ENCODE results near the gene GNRHR.

The GNRHR gene

DNA sequence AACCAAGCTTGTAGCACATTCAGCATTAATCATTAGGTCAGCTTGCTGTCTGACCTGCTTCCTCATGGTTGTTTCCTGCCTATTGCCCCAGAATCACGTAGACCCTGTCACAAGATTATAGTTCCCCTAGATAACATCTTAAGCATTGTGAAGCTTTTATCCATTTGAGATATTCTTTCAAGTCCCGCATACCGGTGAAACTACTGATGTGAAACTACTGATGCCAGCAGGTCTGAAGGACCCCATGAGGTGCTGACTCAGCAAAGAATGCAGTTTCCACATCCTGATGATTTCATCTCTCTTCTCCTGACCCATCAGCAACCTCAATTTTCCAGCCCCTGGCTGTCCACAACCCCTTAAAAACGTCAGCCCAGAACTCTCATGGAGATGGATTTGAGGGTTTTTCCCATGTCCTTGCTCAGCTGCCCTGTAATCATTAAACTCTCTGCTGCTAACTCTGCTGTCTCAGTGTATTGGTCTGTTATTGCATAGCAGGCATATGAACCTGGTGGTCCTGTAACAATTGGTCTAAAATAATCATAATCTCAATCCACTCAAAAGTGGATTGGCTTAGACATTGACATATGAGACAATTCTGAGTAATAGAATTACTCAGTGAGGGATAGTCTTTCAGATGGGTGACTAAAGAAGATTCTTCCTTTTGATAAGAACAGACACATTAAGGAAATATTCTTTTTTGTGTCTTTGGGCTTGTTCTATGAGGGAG is 26.9 kb downstream of the GNRHR start:
- H3K27me3 ChIP-seq (replicated peaks; ENCODE audit: control insufficient read depth, insufficient read depth, low read length): no peaks in the 10 kb centered on the region
- H3K9ac ChIP-seq (ENCODE audit: low read length): no peak overlapping the region
- H3K4me3 ChIP-seq (ENCODE audit: low read length): no peak overlapping the region

DNA sequence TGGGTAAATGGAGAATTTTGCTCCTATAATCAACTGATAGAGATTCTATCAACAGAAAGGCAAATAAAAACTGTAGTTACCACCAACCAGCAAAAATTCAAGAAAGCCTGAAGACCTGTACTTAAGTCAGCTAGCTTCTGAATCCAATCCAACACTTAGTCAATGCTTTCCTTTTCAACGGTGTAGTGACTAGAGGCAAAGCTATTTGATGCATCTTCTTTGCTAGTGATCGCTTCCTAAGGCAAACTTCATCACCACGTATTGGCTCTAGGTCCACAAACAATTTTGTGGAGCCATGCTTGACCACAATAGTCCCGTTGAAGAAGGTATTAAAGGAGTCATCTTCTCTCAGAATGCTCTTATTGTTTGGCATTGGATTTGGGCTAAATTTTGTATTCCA is 28.2 kb downstream of the GNRHR start:
- Histone ChIP-seq H3K4me1 (ENCODE audit: control insufficient read depth, insufficient read depth, low read length) (peaks cover 18% of the 10 kb centered on the region), H3K9ac (ENCODE audit: low read length) (no peak overlapping the region), H3K9me3 (ENCODE audit: control insufficient read depth, low read length) (no peaks in the 10 kb centered on the region), H3K36me3 (ENCODE audit: control insufficient read depth, insufficient read depth, low read length, severe bottlenecking) (no peaks in the 10 kb centered on the region), H3K27me3 (replicated peaks; ENCODE audit: control insufficient read depth, insufficient read depth, low read length) (no peaks in the 10 kb centered on the region), H3K4me3 (ENCODE audit: low read length) (no peak overlapping the region)
- no peak for DNase-seq (ENCODE audit: low read depth)

More for the DNA sequence above, 26.9 kb downstream of the GNRHR start:
- no peaks in the 10 kb centered on the region for H3K9me3 ChIP-seq (ENCODE audit: control insufficient read depth, low read length)
- no peak for DNase-seq (ENCODE audit: low read depth)
- no peaks in the 10 kb centered on the region for H3K36me3 ChIP-seq (ENCODE audit: control insufficient read depth, insufficient read depth, low read length, severe bottlenecking)
- peaks cover 18% of the 10 kb centered on the region for H3K4me1 ChIP-seq (ENCODE audit: control insufficient read depth, insufficient read depth, low read length)

DNA sequence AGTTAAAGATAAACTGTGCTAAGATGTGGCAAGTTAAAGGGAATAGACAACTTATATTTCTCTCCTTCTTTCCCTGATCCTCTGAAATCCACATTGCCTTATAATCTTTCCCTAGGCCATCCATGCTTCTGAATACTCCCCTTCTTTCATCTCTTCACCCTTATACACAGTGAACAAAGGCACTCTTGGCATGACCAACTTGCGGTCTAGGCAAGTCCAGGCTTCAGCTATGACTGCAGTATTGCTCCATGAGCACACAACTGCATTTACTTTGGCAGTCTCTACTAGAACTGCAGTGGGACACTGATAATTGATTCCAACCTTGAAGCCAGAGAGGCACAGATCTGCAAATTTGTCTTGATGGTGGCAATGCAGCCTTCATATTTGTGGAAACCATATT is 29.1 kb downstream of the GNRHR start:
- Histone ChIP-seq H3K4me1 (ENCODE audit: control insufficient read depth, insufficient read depth, low read length) (peaks cover 18% of the 10 kb centered on the region), H3K9ac (ENCODE audit: low read length) (no peak overlapping the region), H3K4me3 (ENCODE audit: low read length) (no peak overlapping the region), H3K27me3 (replicated peaks; ENCODE audit: control insufficient read depth, insufficient read depth, low read length) (no peaks in the 10 kb centered on the region), H3K9me3 (ENCODE audit: control insufficient read depth, low read length) (no peaks in the 10 kb centered on the region), H3K36me3 (ENCODE audit: control insufficient read depth, insufficient read depth, low read length, severe bottlenecking) (no peaks in the 10 kb centered on the region)
- no peak for DNase-seq (ENCODE audit: low read depth)

DNA sequence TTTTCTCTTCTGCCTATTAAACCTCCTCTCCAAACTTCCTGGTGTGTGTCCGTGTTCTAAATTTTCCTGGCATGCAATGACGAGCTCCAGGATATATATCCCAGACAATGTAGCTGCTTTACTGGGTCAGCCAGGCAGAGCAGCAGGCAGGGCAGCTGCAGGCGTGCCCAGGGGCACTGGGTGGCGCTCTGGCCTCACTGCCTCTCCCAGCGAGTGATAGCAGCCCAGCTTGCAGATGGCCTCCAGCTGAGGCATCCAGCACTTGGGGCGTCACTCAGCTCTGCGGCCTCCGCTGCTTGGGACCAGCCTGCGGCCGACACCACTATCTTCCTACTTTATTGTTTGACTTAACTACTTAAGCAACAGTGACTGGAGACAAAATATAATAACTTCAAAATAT is 30.2 kb downstream of the GNRHR start:
- Histone ChIP-seq H3K36me3 (ENCODE audit: control insufficient read depth, insufficient read depth, low read length, severe bottlenecking) (no peaks in the 10 kb centered on the region), H3K9me3 (ENCODE audit: control insufficient read depth, low read length) (no peaks in the 10 kb centered on the region), H3K27me3 (replicated peaks; ENCODE audit: control insufficient read depth, insufficient read depth, low read length) (no peaks in the 10 kb centered on the region), H3K9ac (ENCODE audit: low read length) (no peak overlapping the region), H3K4me3 (ENCODE audit: low read length) (no peak overlapping the region), H3K4me1 (ENCODE audit: control insufficient read depth, insufficient read depth, low read length) (peaks cover 18% of the 10 kb centered on the region)
- DNase-seq (ENCODE audit: low read depth): no peak

DNA sequence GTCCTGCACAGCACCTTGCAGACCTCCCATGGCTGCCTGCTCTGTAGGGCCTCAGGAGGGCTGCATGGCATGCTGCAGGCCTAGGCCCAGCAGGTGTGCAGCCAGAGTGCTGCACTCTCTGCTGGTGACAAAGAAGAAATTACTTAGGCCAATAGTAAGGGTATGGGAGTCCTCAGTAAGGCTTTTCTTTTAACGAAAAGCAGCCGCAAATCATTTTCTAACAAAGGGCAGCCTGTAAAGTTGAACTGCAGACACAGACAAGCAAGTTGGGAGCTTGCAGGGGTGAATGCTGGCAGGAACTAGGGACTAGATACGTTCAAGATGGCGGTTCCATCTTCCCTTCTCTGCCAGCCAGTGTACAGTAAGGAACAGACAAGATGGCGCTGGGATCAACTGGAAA is 30.8 kb downstream of the GNRHR start:
- no peaks in the 10 kb centered on the region for H3K36me3 ChIP-seq (ENCODE audit: control insufficient read depth, insufficient read depth, low read length, severe bottlenecking)
- peaks cover 18% of the 10 kb centered on the region for H3K4me1 ChIP-seq (ENCODE audit: control insufficient read depth, insufficient read depth, low read length)
- DNase-seq (ENCODE audit: low read depth): no peak
- H3K9ac ChIP-seq (ENCODE audit: low read length): no peak overlapping the region
- no peaks in the 10 kb centered on the region for H3K9me3 ChIP-seq (ENCODE audit: control insufficient read depth, low read length)
- H3K4me3 ChIP-seq (ENCODE audit: low read length): no peak overlapping the region
- H3K27me3 ChIP-seq (replicated peaks; ENCODE audit: control insufficient read depth, insufficient read depth, low read length): no peaks in the 10 kb centered on the region

DNA sequence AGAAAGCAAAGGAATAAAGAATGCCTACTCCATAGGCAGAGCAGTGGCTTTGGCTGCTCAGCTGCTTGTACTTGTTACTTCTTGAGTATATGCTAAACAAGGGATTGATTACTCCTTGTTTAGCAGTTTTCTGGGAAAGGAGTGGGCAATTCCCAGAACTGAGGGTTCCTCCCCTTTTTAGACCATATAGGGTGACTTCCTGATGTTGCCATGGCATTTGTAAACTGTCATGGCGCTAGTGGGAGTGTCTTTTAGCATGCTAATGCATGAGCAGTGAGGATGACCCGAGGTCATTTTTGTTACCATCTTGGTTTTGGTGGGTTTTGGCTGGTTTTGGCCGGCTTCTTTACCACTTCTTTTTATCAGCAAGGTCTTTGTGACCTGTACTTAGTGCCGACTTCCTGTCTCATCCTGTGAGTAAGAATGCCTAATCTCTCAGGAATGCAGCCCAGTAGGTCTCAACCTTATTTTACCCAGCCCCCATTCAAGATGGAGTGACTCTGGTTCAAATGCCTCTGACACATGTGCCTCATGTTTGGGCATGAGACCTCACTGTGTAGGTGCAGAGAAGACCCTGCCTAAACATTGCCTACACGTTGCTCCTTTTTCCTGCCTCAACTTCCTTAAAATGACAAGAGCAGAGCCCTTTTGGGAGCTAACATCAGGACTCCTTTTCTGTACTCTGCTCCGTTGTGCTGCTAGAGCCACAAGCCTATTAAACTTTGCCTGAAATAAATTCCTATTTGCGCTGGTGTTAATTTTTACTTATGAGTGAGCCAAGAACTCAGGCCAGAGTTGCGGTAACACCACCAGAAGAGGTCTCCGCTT is 32.2 kb downstream of the GNRHR start:
- DNase-seq (ENCODE audit: low read depth): no peak
- Histone ChIP-seq H3K4me1 (ENCODE audit: control insufficient read depth, insufficient read depth, low read length) (peaks cover 14% of the 10 kb centered on the region), H3K9ac (ENCODE audit: low read length) (no peak overlapping the region), H3K4me3 (ENCODE audit: low read length) (no peak overlapping the region), H3K9me3 (ENCODE audit: control insufficient read depth, low read length) (no peaks in the 10 kb centered on the region), H3K27me3 (replicated peaks; ENCODE audit: control insufficient read depth, insufficient read depth, low read length) (no peaks in the 10 kb centered on the region), H3K36me3 (ENCODE audit: control insufficient read depth, insufficient read depth, low read length, severe bottlenecking) (no peaks in the 10 kb centered on the region)

DNA sequence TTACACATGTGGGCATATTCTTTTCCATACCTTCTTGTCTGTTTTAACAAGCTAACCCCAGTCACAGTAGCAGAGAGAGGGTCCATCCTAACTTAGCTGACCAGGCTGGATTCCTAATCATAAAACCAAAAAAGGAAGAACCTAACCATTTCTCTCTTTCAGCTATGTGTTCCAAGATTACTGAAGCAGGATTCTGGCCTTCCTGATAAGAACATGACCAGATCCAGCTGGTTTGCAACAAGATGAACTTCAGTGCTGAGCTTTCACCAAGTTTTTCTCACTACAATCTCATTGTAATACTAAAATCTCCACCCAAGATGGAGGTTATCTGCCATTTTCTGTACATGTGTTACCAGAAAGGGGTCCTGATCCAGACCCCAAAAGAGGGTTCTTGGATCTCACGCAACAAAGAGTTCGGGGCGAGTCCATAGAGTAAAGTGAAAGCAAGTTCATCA is 32.8 kb downstream of the GNRHR start:
- Histone ChIP-seq H3K9ac (ENCODE audit: low read length) (no peak overlapping the region), H3K4me3 (ENCODE audit: low read length) (no peak overlapping the region), H3K27me3 (replicated peaks; ENCODE audit: control insufficient read depth, insufficient read depth, low read length) (no peaks in the 10 kb centered on the region), H3K4me1 (ENCODE audit: control insufficient read depth, insufficient read depth, low read length) (peaks cover 14% of the 10 kb centered on the region), H3K9me3 (ENCODE audit: control insufficient read depth, low read length) (no peaks in the 10 kb centered on the region), H3K36me3 (ENCODE audit: control insufficient read depth, insufficient read depth, low read length, severe bottlenecking) (no peaks in the 10 kb centered on the region)
- no peak for DNase-seq (ENCODE audit: low read depth)

DNA sequence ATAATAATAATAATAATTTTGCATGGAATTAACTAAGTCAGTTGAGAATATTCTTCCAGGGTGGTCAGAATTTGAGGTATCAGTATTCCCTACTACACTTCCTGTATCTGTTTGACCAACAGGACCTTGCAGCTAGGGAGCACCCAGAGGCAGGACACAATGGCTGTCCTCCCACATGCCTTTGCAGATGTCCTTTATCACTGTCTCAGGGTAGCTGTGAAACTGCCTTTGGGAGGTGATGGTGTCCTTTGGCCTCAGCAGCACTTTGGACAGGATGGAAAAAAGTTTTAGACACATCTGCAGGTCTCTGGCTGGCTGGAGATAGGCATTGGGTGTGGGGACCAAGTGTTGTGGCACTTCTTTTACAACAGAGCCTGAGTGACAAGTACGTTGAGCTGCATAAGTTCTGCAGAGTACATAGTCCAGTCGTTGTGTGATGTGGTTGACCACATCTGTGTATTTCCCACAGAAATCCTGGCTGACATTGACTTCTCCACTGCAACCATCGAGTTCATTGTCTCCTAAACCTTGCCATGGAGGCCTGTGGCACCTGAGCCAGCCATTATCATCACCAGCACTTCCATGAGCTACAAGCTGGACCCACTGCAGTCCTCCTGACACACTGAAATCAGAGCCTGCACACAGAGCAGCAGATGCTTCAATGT is 34.1 kb downstream of the GNRHR start:
- no peak for DNase-seq (ENCODE audit: low read depth)
- no peaks in the 10 kb centered on the region for H3K27me3 ChIP-seq (replicated peaks; ENCODE audit: control insufficient read depth, insufficient read depth, low read length)
- peaks cover 5% of the 10 kb centered on the region for H3K4me1 ChIP-seq (ENCODE audit: control insufficient read depth, insufficient read depth, low read length)
- H3K36me3 ChIP-seq (ENCODE audit: control insufficient read depth, insufficient read depth, low read length, severe bottlenecking): no peaks in the 10 kb centered on the region
- no peaks in the 10 kb centered on the region for H3K9me3 ChIP-seq (ENCODE audit: control insufficient read depth, low read length)
- no peak overlapping the region for H3K4me3 ChIP-seq (ENCODE audit: low read length)
- no peak overlapping the region for H3K9ac ChIP-seq (ENCODE audit: low read length)

DNA sequence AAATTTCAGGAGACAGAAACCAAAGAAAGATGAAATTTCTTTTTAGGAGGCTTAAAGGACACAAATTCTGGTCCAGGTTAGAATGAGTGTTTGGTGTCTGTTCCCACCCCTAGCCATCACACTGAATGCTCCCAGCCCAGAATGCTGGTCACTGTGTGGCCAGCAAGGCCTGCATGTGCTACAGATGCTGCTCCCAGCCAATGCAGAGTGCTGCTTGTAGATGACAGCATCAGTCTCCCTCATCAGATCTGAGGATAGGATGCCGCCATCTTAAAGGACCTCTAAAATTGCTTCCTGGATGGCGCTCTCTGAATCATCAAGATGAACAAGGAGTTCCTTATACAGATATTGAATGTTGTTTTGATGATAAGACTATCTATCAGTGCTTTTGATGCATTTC is 35.3 kb downstream of the GNRHR start:
- Histone ChIP-seq H3K27me3 (replicated peaks; ENCODE audit: control insufficient read depth, insufficient read depth, low read length) (no peaks in the 10 kb centered on the region), H3K4me1 (ENCODE audit: control insufficient read depth, insufficient read depth, low read length) (peaks cover 3% of the 10 kb centered on the region), H3K4me3 (ENCODE audit: low read length) (no peak overlapping the region), H3K9me3 (ENCODE audit: control insufficient read depth, low read length) (no peaks in the 10 kb centered on the region), H3K36me3 (ENCODE audit: control insufficient read depth, insufficient read depth, low read length, severe bottlenecking) (no peaks in the 10 kb centered on the region), H3K9ac (ENCODE audit: low read length) (no peak overlapping the region)
- no peak for DNase-seq (ENCODE audit: low read depth)

DNA sequence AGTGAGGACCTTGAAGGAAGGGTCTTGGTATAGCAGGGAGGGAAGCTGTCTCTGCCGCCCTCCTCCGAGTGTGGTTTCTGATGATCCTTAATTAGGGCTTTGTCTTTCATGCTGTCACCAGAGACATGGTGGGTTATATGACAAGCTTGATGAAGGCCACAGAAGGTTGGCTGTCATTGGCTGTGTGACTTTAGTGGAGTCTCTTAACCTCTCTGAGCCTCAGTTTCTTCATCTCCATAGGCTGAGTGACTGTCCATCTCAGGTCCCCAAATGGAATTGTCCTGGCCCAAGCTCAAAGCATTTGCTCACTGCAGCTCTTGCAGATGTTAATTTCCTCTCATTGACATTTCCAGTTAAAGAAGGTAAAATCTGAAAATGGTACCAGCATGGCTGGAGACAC is 36.6 kb downstream of the GNRHR start:
- H3K9ac ChIP-seq (ENCODE audit: low read length): no peak overlapping the region
- peaks cover 3% of the 10 kb centered on the region for H3K4me1 ChIP-seq (ENCODE audit: control insufficient read depth, insufficient read depth, low read length)
- no peaks in the 10 kb centered on the region for H3K9me3 ChIP-seq (ENCODE audit: control insufficient read depth, low read length)
- no peaks in the 10 kb centered on the region for H3K27me3 ChIP-seq (replicated peaks; ENCODE audit: control insufficient read depth, insufficient read depth, low read length)
- no peak overlapping the region for H3K4me3 ChIP-seq (ENCODE audit: low read length)
- DNase-seq (ENCODE audit: low read depth): no peak
- no peaks in the 10 kb centered on the region for H3K36me3 ChIP-seq (ENCODE audit: control insufficient read depth, insufficient read depth, low read length, severe bottlenecking)

DNA sequence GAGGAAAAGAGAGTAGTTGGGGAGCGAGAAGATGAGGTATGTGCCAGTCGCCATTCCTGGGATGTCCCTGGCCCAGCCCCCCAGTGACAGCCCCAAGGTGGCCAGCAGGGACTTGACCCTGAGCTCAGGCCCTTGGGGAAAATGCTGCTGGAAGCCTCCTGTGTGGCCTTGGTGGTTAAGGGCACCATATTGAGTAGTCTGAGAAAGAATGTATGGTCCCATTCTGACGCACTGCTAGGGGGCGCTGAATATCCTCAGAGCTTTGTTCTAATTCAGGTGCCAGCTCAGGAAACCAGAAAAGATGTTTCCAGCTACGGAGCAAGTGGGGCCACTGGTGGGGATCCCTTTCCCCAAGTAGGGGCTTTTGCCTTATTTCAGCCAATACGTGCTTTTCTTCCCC is 39.2 kb downstream of the GNRHR start:
- Histone ChIP-seq H3K4me1 (ENCODE audit: control insufficient read depth, insufficient read depth, low read length) (peaks cover 6% of the 10 kb centered on the region), H3K36me3 (ENCODE audit: control insufficient read depth, insufficient read depth, low read length, severe bottlenecking) (no peaks in the 10 kb centered on the region), H3K9ac (ENCODE audit: low read length) (no peak overlapping the region), H3K4me3 (ENCODE audit: low read length) (no peak overlapping the region), H3K27me3 (replicated peaks; ENCODE audit: control insufficient read depth, insufficient read depth, low read length) (no peaks in the 10 kb centered on the region), H3K9me3 (ENCODE audit: control insufficient read depth, low read length) (no peaks in the 10 kb centered on the region)
- no peak for DNase-seq (ENCODE audit: low read depth)
